Activated T-cell treated with anti-CD3 and anti-CD28 coated beads, Interleukin-2, amount 50 U/mL, for 24 hours (primary cell): Measurements from ENCODE around the gene SRRM3.
A peak's percentile ranks its signal among the peaks of the same experiment; 100 is the strongest.
"Not testable (repeated sequence)": the region's sequence is repeated elsewhere in the genome, so short reads cannot be mapped to it uniquely, and the experiment has no call there.

ENCODE experiments used
- DNase-seq: peaks from one replicate; pipeline ENCODE4 v3.0.0-alpha.2; 2020
- H3K27ac Mint-ChIP-seq: 2 replicates; pipeline ENCODE4 v1.8.0; 2020; ENCODE audit warnings: mild to moderate bottlenecking, mixed read lengths
- H3K27me3 Mint-ChIP-seq: 2 replicates; pipeline ENCODE4 v1.8.0; 2020; ENCODE audit warnings: mixed read lengths
- H3K36me3 Mint-ChIP-seq: 2 replicates; pipeline ENCODE4 v1.8.0; 2020; ENCODE audit warnings: low read depth, mixed read lengths
- H3K4me1 Mint-ChIP-seq: 2 replicates; pipeline ENCODE4 v1.8.0; 2020; ENCODE audit warnings: low read depth, mixed read lengths
- H3K4me3 Mint-ChIP-seq: 2 replicates; pipeline ENCODE4 v1.8.0; 2020; ENCODE audit warnings: mild to moderate bottlenecking, moderate library complexity, mixed read lengths
- H3K9me3 Mint-ChIP-seq: 2 replicates; pipeline ENCODE4 v1.8.0; 2020; ENCODE audit warnings: mixed read lengths

The SRRM3 gene

DNA sequence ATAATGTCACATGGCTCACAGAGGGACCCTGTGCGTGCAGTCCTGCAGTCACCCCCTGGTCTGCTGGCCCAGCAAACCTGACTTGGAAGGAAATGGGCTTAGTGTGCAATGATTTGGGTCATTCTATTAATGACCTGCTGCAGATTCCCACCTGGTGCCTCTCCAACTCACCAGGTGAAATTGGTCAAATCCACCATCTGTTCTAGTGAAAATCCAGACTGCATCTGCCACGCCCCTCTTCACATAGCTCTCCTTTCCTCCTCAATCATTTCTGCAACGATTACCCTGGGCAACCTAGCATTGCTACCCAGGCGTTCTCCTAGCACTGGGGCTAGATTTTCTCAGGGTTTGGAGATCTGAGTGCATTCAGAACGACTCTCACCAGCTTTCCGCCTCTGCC lies 29.4 kb downstream of the SRRM3 start:
- no peak for DNase-seq
- peaks cover 77% of the 10 kb centered on the region for H3K27me3 Mint-ChIP-seq
- H3K27ac Mint-ChIP-seq, result no peak overlapping the region
- no peaks in the 10 kb centered on the region for H3K9me3 Mint-ChIP-seq
- no peak overlapping the region for H3K4me3 Mint-ChIP-seq
- H3K36me3 Mint-ChIP-seq, result no peaks in the 10 kb centered on the region
- H3K4me1 Mint-ChIP-seq, result peaks cover 7% of the 10 kb centered on the region

DNA sequence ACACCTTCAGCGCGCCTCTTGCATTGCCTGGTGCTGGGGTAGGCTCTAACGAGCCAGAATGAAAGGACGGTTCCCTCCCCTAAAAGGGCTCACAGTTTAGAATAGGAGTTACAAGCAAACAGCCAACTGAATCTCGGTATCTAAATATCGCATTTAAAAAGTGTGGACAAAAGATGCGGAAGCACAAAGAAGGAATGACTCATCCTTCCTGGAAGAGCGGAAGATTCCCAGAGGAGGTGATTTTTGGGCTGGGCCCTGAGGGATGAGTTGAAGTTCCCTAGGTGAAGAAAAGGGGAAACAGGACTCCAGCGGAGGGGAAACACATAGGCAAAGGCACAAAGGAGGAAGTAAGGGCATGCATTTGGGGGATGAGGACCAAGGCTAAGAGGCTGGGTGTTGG lies 29.9 kb downstream of the SRRM3 start:
- DNase-seq, result no peak
- Mint-ChIP-seq H3K27ac (no peak overlapping the region), H3K36me3 (no peaks in the 10 kb centered on the region)

DNA sequence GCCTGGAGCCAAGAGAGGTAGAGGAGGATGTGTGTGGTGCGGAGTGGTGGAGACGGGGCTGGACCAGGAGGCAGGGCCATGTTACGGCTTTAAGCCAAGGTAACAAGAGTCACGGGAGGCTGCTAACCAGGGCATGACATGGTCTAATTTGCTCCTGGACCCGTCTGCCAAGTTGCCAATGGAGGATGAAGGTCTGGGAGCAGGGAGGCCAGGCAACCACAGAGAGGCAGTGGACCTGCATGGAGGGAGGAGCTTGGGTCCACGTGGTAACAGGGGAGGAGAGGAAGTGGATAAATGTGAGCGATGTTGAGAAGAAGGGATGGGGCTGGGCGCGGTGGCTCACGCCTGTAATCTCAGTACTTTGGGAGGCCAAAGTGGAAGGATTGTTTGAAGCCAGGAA lies 31.0 kb downstream of the SRRM3 start:
- no peaks in the 10 kb centered on the region for H3K9me3 Mint-ChIP-seq
- H3K4me3 Mint-ChIP-seq, result no peak overlapping the region
- no peaks in the 10 kb centered on the region for H3K36me3 Mint-ChIP-seq
- DNase-seq, result no peak
- peaks cover 7% of the 10 kb centered on the region for H3K4me1 Mint-ChIP-seq
- H3K27ac Mint-ChIP-seq, result no peak overlapping the region
- peaks cover 78% of the 10 kb centered on the region for H3K27me3 Mint-ChIP-seq

More for the DNA sequence above, 29.9 kb downstream of the SRRM3 start:
- H3K4me1 Mint-ChIP-seq, result peaks cover 7% of the 10 kb centered on the region
- H3K4me3 Mint-ChIP-seq, result no peak overlapping the region
- H3K27me3 Mint-ChIP-seq, result peaks cover 78% of the 10 kb centered on the region
- no peaks in the 10 kb centered on the region for H3K9me3 Mint-ChIP-seq

DNA sequence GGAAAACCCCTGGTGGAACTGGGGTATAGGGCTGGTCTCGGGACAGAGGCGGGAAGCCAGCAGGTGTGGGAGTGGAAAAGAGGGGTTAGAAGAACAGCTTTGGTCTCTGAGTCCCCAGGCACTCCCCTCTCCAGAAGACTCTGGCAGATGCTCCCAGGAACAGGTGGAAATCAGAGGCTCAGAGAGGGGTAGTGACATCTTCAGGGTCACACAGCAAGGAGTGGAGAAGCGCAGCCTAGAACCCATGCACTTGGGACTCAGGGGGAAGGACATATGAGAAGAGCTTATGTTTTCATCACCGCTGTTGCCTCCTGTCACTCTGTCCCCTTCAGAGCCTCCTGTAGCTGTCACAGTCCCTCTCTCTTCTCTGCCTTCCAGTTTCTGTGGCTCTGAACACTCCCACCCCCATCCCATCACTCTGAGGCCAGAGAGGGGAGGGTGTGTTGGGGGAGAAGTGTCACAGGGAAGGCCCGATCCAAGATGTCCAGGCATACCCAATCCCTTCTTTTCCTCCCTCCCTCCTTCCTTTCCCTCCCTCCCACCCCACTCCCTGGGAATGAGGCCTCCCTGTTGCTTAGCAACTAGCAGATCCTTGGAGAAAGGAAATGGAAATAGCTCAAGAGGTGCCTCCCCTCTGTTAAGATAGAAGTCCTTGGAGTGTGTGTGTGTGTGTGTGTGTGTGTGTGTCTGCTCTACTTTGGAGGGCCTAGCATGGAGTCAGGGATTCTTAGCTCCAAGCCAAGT lies 32.0 kb downstream of the SRRM3 start:
- H3K27ac Mint-ChIP-seq, result no peak overlapping the region
- no peak overlapping the region for H3K4me3 Mint-ChIP-seq
- no peak for DNase-seq
- peaks cover 81% of the 10 kb centered on the region for H3K27me3 Mint-ChIP-seq
- no peaks in the 10 kb centered on the region for H3K9me3 Mint-ChIP-seq
- H3K4me1 Mint-ChIP-seq, result peaks cover 7% of the 10 kb centered on the region
- H3K36me3 Mint-ChIP-seq, result no peaks in the 10 kb centered on the region

DNA sequence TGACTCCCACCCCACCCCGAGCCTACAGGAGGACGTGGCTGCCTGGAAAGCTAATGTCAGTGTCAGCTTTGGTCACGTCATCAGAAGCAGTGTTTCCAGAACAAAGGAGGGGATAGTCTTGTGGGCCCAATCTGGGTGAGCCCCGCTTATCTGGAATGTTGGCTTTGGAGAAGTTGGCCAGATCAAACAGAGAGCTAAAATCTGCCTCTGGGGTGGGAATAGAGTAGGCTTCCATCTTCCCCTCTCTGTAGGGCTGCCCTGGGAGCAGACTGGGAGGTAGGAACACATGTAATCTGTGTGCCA lies 32.5 kb downstream of the SRRM3 start:
- Mint-ChIP-seq H3K4me1 (peaks cover 7% of the 10 kb centered on the region), H3K27me3 (peaks cover 83% of the 10 kb centered on the region), H3K9me3 (no peaks in the 10 kb centered on the region), H3K27ac (no peak overlapping the region), H3K4me3 (no peak overlapping the region), H3K36me3 (no peaks in the 10 kb centered on the region)
- no peak for DNase-seq

DNA sequence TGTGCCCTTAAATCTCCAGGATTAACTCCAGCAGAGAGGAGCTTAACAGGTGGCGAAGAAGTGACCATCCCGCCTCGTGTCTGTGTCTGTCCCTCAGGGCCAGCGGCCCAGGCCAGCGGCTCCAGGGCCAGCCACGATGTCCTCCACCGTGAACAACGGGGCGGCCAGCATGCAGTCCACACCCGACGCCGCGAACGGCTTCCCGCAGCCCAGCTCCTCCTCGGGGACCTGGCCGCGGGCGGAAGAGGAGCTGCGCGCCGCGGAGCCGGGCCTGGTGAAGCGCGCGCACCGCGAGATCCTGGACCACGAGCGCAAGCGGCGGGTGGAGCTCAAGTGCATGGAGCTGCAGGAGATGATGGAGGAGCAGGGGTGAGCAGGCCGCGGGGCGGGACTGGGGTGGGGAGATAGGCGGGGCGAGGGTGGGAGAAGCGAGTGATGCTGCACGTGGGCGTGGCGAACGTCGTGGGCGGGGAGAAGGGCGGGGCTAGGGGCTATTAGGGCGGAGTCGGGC lies 33.3 kb downstream of the SRRM3 start:
- H3K27ac Mint-ChIP-seq, result no peak overlapping the region

DNA sequence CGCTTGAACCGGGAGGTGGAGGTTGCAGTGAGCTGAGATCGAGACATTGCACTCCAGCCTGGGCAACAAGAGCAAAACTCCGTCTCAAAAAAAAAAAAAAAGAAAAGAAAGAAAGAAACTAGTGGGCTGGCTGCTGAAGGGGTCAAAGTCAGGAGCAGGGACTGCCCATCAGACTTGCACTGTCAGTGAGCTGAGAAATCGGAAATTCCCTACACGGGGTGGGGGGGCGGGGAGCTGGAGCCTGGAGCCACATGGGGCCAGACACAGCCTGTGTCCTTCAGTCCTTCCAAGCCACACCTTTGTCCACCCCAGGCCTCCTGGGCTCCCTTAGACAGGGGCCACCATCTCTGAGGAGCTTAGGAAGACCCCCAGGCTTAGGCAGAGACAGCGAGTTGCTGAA lies 34.5 kb downstream of the SRRM3 start:
- no peak overlapping the region for H3K4me3 Mint-ChIP-seq
- DNase-seq, result no peak
- no peaks in the 10 kb centered on the region for H3K9me3 Mint-ChIP-seq
- H3K27me3 Mint-ChIP-seq, result peaks cover 70% of the 10 kb centered on the region
- H3K27ac Mint-ChIP-seq, result no peak overlapping the region
- peaks cover 7% of the 10 kb centered on the region for H3K4me1 Mint-ChIP-seq
- H3K36me3 Mint-ChIP-seq, result no peaks in the 10 kb centered on the region

More for the DNA sequence above, 33.3 kb downstream of the SRRM3 start:
- Mint-ChIP-seq H3K27me3 (peaks cover 78% of the 10 kb centered on the region), H3K9me3 (no peaks in the 10 kb centered on the region), H3K36me3 (no peaks in the 10 kb centered on the region), H3K4me3 (peak overlapping the region; percentile 33), H3K4me1 (peaks cover 7% of the 10 kb centered on the region)
- peak; percentile 85 for DNase-seq

DNA sequence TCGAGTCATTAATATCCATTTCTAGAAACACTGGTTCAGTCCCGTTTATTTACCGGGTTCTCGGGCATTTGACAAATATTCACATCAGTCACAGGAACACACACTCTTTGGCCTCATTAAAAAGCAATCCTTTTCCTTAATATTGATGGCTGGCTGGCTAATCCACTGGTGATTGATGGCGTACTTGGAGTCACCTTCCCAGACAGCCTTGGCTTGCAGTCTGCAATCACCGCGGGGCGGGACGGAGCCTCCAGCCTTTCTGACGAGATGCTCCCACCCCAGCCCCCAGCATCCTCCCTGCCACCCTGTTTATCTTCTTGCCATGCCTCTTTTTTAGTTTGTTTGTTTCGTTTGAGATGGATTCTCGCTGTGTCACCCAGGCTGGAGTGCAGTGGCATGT lies 36.6 kb downstream of the SRRM3 start:
- DNase-seq, result no peak
- Mint-ChIP-seq H3K27ac (no peak overlapping the region), H3K4me3 (no peak overlapping the region), H3K27me3 (peaks cover 49% of the 10 kb centered on the region), H3K36me3 (no peaks in the 10 kb centered on the region), H3K9me3 (no peaks in the 10 kb centered on the region), H3K4me1 (peaks cover 7% of the 10 kb centered on the region)

DNA sequence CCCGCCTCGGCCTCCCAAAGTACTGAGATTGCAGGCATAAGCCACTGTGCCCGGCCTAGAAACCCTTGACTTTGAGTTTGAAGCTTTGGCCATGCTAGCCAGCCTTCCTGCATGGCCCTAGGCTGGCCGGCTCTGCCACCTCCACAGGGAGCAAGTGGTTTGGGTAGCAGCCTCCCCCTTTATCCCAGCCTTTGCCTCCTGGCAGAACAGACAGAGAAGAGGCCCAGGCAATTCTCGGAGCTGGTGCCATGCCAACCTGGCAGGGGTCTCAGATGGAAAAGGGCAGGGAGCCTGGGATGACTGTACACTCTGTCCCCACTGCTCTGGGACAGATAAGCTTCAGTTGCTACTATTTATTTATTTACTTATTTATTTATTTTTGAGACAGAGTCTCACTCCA lies 39.4 kb downstream of the SRRM3 start:
- Mint-ChIP-seq H3K9me3 (no peaks in the 10 kb centered on the region), H3K4me1 (no peaks in the 10 kb centered on the region), H3K27ac (no peak overlapping the region), H3K4me3 (no peak overlapping the region), H3K36me3 (no peaks in the 10 kb centered on the region), H3K27me3 (peaks cover 27% of the 10 kb centered on the region)
- DNase-seq, result no peak

DNA sequence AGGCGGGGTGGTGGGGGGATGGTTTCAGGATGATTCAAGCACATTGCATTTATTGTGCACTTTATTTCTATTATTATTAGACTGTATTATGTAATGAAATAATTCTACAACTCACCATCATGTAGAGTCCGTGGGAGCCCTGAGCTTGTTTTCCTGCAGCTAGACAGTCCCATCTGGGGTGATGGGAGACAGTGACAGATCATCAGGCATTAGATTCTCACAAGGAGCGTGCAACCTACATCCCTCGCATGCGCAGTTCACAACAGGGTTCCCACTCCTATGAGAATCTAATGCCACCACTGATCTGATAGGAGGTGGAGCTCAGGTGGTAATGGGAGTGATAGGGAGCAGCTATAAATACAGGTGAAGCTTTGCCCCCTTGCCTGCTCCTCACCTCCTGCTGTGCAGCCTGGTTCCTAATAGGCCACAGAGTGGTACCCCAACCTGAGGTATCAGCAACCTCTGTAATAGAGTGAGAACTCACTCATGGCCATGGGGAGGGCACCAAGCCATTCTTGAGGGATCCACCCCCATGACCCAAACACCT lies 40.9 kb downstream of the SRRM3 start:
- not testable (repeated sequence) for H3K36me3 Mint-ChIP-seq, H3K4me1 Mint-ChIP-seq, H3K4me3 Mint-ChIP-seq, DNase-seq, H3K9me3 Mint-ChIP-seq, H3K27ac Mint-ChIP-seq
- peaks cover 14% of the 10 kb centered on the region for H3K27me3 Mint-ChIP-seq

DNA sequence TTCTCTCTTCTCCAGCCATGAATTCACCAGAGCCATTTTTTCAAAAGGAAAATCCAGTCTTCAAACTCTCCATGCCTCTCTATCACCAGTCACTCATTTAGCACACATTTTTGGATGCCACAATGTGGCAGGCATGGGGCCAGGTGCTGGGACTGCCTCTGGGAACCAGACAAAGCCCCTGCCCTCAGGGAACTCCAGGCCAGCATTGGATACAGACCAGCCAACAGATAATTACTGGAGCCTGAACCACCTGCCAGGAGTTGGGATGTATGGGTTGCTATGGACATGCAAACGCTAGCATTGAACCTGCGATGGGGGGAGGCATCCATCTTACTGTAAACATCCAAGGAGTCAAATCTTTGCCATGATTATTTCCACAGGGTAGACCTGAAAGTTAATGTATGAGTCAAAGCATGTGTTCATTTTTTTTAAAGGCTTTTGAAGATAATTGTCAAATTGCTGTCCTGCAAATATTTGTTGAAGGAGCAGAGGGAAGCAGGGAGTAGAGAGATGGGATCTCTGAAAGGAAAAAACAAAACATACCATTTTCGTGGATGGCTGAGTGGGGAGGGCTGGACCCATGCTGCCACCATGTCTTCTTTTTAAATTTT lies 43.2 kb downstream of the SRRM3 start:
- no peaks in the 10 kb centered on the region for H3K9me3 Mint-ChIP-seq
- H3K36me3 Mint-ChIP-seq, result no peaks in the 10 kb centered on the region
- no peak for DNase-seq
- H3K27me3 Mint-ChIP-seq, result no peaks in the 10 kb centered on the region
- H3K4me1 Mint-ChIP-seq, result no peaks in the 10 kb centered on the region
- no peak overlapping the region for H3K4me3 Mint-ChIP-seq
- H3K27ac Mint-ChIP-seq, result no peak overlapping the region

DNA sequence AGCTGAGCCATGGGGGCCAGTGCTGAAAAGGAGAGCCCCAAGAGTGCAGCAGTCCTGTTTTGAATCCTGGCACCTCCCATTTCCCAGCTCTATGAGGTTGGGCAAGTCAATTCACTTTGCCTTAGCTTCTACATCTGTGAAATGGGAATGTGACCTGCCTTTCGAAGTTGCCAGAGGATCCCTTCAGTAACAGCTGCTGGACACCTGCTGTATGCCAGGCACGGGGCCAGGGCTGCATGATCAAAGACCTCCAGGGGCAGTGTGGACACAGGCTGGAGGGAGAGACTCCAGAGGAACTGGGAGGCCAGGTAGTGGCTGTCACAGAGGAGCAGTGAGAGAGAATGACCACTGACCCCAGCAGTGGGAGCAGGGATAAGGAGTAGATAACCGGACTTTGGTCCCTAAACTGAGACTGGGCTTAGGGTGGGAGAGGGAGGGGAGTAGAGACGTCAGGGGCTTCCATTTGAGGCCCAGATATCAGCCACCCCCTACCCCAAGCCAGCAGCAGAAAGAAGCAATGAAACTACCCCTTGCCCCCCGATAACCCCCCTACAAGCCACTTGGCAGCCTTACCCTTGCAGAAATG lies 45.2 kb downstream of the SRRM3 start:
- Mint-ChIP-seq H3K36me3 (no peaks in the 10 kb centered on the region), H3K9me3 (no peaks in the 10 kb centered on the region), H3K27ac (no peak overlapping the region), H3K4me3 (no peak overlapping the region), H3K4me1 (no peaks in the 10 kb centered on the region), H3K27me3 (no peaks in the 10 kb centered on the region)
- DNase-seq, result no peak

DNA sequence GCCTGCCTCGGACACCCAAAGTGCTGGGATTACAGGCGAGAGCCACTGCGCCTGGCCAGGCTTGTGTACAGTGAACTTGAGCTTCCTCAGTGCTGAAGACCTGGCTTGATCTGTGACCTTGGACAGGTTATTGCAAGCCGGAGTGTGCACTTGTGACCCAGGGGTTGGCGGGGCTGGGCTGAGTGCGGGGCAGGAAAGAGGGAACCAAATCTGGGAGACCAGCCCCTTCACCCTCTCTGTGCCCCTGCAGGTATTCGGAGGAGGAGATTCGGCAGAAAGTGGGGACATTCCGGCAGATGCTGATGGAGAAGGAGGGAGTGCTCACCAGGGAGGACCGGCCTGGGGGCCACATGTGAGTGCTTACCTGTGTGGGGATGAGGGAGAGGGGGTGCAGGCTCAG lies 46.2 kb downstream of the SRRM3 start:
- Mint-ChIP-seq H3K36me3 (no peaks in the 10 kb centered on the region), H3K27ac (no peak overlapping the region), H3K27me3 (no peaks in the 10 kb centered on the region), H3K4me3 (no peak overlapping the region), H3K9me3 (no peaks in the 10 kb centered on the region), H3K4me1 (no peaks in the 10 kb centered on the region)
- DNase-seq, result no peak

DNA sequence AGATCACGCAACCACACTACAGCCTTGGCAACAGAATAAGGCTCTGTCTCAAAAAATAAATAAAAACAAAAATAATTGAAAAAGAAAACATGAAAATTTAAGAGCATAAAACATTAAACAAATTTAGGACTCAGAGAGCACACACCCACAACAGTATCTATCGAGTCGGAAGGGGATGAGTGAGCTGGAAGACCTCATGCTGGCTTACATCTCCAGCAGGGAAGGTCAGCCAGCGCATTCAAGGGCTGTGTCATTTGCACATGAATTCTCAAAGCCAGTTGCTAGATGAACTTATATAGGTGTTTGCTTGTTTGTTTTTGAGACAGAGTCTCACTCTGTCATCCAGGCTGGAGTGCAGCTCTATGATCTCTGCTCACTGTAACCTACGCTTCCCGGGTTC lies 50.3 kb downstream of the SRRM3 start:
- Mint-ChIP-seq H3K36me3 (no peaks in the 10 kb centered on the region), H3K4me3 (no peak overlapping the region), H3K27me3 (peaks cover 3% of the 10 kb centered on the region), H3K9me3 (no peaks in the 10 kb centered on the region), H3K27ac (no peak overlapping the region), H3K4me1 (no peaks in the 10 kb centered on the region)
- no peak for DNase-seq

DNA sequence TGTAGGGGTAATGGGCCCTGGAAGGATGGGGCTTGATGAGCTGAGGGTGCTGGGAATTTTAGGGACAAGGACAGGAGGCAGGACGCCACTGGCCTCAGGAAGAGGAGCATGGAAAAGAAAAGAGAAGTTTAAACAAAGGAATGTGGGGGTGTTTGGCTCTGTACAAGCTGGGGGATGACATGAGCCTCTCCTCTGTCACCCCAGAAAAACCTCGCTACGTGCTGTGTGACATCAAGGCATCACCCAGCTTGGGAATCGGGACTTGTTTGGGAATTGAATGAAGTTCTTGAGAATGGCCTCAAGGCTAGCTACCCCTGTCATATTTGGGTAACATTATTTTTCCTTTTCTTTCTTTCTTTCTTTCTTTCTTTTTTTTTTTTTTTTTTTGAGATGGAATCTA lies 53.1 kb downstream of the SRRM3 start:
- no peak for DNase-seq
- H3K27me3 Mint-ChIP-seq, result peaks cover 24% of the 10 kb centered on the region
- no peaks in the 10 kb centered on the region for H3K36me3 Mint-ChIP-seq
- no peak overlapping the region for H3K4me3 Mint-ChIP-seq
- peaks cover 2% of the 10 kb centered on the region for H3K4me1 Mint-ChIP-seq
- H3K27ac Mint-ChIP-seq, result no peak overlapping the region
- H3K9me3 Mint-ChIP-seq, result no peaks in the 10 kb centered on the region
